Measurements from ENCODE around the gene NCLN.

The NCLN gene

DNA sequence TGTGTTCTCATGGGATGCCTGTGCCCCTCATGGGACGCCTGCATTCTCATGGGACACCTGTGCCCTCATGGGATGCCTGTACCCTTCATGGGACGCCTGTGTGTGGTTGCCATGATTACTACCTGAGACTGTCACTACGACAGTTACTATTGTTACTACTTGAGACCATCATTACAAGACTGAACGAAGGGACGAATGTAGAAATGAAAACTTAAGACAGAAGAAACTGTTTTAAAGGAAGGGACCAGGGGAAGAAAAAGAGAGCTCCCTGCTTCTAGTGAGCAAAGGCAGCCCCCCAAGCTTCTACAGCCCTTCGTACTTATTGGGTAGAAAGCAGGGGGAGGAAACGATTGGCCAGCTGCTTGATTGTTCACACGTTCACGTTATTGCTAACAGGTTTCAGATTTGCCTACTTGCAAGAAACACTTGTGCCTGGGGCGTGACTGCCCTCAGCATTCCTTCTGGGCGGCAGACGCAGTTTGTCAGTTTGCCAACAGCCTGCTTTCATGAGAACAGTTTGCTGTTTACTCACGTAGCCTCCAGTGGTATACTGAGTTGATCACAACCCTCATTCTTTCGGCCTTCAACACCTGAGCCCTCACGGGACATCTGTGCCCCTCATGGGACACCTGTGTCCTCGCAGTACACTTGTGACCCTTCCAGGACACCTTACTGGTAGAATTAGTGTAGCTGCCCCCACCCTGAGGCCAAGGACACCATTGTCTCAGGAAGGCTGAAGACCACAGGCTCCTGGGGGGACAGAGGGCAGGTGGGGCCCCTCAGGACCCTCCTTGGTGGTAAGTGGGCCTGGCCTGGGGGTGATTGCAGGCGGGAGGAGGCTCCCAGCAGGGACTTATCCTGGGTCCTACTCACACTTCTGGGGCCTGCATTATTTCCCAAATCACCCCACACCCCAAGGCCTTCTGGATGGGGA, 9.7 kb upstream of the NCLN start:
- Histone ChIP-seq H3K79me2 (ENCODE audit: insufficient read depth, low read depth) (no peaks in the 10 kb centered on the region), H3K36me3 (ENCODE audit: insufficient read depth) (no peaks in the 10 kb centered on the region), H3K9ac (no peak overlapping the region), H4K20me1 (ENCODE audit: insufficient read depth) (no peaks in the 10 kb centered on the region), H3K4me3 (IDR thresholded peaks at IDR 0.05; ENCODE audit: insufficient read depth, low read depth, low read length) (no peak overlapping the region), H3K4me1 (ENCODE audit: low read depth, poor library complexity, severe bottlenecking) (peaks cover 3% of the 10 kb centered on the region), H3K27me3 (ENCODE audit: insufficient read depth, low read depth) (peaks cover 6% of the 10 kb centered on the region; the same call in 1 of the 2 replicates), H2AFZ (ENCODE audit: low read depth) (no peak overlapping the region), H3K4me2 (no peak overlapping the region), H3K27ac (no peak overlapping the region)
- TF ChIP-seq, protein P1, sequence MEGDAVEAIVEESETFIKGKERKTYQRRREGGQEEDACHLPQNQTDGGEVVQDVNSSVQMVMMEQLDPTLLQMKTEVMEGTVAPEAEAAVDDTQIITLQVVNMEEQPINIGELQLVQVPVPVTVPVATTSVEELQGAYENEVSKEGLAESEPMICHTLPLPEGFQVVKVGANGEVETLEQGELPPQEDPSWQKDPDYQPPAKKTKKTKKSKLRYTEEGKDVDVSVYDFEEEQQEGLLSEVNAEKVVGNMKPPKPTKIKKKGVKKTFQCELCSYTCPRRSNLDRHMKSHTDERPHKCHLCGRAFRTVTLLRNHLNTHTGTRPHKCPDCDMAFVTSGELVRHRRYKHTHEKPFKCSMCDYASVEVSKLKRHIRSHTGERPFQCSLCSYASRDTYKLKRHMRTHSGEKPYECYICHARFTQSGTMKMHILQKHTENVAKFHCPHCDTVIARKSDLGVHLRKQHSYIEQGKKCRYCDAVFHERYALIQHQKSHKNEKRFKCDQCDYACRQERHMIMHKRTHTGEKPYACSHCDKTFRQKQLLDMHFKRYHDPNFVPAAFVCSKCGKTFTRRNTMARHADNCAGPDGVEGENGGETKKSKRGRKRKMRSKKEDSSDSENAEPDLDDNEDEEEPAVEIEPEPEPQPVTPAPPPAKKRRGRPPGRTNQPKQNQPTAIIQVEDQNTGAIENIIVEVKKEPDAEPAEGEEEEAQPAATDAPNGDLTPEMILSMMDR (conservative IDR thresholded peaks at IDR 0.05; ENCODE audit: low read depth, low read length), result no peak

DNA sequence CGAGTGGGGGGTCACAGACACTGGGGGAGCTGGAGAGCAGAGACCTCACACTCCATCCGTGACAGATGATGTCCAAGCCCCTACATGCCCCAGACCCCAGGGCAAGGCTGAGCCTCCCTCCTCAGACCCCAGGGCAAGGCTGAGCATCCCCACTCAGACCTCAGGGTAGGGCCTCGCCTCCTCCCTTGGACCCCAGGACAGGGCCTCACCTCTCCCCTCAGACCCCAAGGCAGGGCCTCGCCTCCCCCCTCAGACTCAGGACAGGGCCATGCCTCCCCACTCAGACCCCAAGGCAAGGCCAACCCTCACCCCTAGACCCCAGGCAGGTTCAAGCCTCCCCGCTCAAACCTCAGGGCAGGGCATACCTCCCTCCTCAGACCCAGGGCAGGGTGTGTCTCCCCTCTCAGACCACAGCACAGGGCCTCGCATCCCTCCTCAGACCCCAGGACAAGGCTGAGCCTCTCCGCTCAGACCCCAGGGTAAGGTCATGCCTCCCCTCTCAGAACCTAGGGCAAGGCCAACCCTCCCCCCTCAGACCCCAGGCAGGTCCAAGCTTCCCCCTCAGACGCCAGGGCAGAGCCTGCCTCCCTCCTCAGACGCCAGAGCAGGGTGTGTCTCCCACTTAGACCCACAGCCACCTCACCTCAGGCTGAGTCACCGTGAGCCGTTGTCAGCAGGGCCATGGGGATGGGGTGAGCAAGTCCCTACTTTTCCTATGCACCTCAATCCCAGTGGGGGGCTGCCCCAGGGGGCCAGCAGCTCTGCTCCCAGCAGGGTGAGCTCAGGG, 8.8 kb upstream of the NCLN start:
- Histone ChIP-seq H3K4me1 (ENCODE audit: low read depth, poor library complexity, severe bottlenecking) (peaks cover 3% of the 10 kb centered on the region), H3K36me3 (ENCODE audit: insufficient read depth) (no peaks in the 10 kb centered on the region), H2AFZ (ENCODE audit: low read depth) (no peak overlapping the region), H3K4me2 (no peak overlapping the region), H3K9ac (no peak overlapping the region), H3K27me3 (ENCODE audit: insufficient read depth, low read depth) (peaks cover 7% of the 10 kb centered on the region; the same call in 1 of the 2 replicates), H3K27ac (no peak overlapping the region), H4K20me1 (ENCODE audit: insufficient read depth) (no peaks in the 10 kb centered on the region), H3K79me2 (ENCODE audit: insufficient read depth, low read depth) (no peaks in the 10 kb centered on the region), H3K4me3 (IDR thresholded peaks at IDR 0.05; ENCODE audit: insufficient read depth, low read depth, low read length) (no peak overlapping the region)
- TF ChIP-seq, protein P1 (conservative IDR thresholded peaks at IDR 0.05; ENCODE audit: low read depth, low read length), result no peak

GRCh38 chr19:3178377-3178972, 7.3 kb upstream of the NCLN start, which contains the start of gene S1PR4:
Gene S1PR4 (plus strand): TSS chr19:3178769. CDS start chr19:3178793, 24 bp downstream.
- no peak within 1 kb of the TSS for H3K27ac ChIP-seq
- no peaks in the 10 kb centered on the region for H4K20me1 ChIP-seq (ENCODE audit: insufficient read depth)
- H3K4me2 ChIP-seq, result no peak within 1 kb of the TSS
- no peak within 1 kb of the TSS for H3K4me3 ChIP-seq (IDR thresholded peaks at IDR 0.05; ENCODE audit: insufficient read depth, low read depth, low read length)
- H2AFZ ChIP-seq (ENCODE audit: low read depth), result no peak within 1 kb of the TSS
- TF ChIP-seq, protein P1 (conservative IDR thresholded peaks at IDR 0.05; ENCODE audit: low read depth, low read length), result no peak
- no peaks in the 10 kb centered on the region for H3K79me2 ChIP-seq (ENCODE audit: insufficient read depth, low read depth)
- no peak within 1 kb of the TSS for H3K9ac ChIP-seq
- H3K36me3 ChIP-seq (ENCODE audit: insufficient read depth), result no peaks in the 10 kb centered on the region
- H3K4me1 ChIP-seq (ENCODE audit: low read depth, poor library complexity, severe bottlenecking), result peaks cover 3% of the 10 kb centered on the region
- H3K27me3 ChIP-seq (ENCODE audit: insufficient read depth, low read depth), result peaks cover 9% of the 10 kb centered on the region; the same call in 1 of the 2 replicates

- TF ChIP-seq, protein P1 (conservative IDR thresholded peaks at IDR 0.05; ENCODE audit: low read depth, low read length), result no peak
- H3K36me3 ChIP-seq (ENCODE audit: insufficient read depth), result no peaks in the 10 kb centered on the region
- no peak overlapping the region for H2AFZ ChIP-seq (ENCODE audit: low read depth)
- no peaks in the 10 kb centered on the region for H3K79me2 ChIP-seq (ENCODE audit: insufficient read depth, low read depth)
- peaks cover 3% of the 10 kb centered on the region for H3K4me1 ChIP-seq (ENCODE audit: low read depth, poor library complexity, severe bottlenecking)
- no peaks in the 10 kb centered on the region for H4K20me1 ChIP-seq (ENCODE audit: insufficient read depth)
- no peak overlapping the region for H3K27ac ChIP-seq
- H3K27me3 ChIP-seq (ENCODE audit: insufficient read depth, low read depth), result peaks cover 9% of the 10 kb centered on the region; the same call in 1 of the 2 replicates
- H3K9ac ChIP-seq, result no peak overlapping the region
- no peak overlapping the region for H3K4me2 ChIP-seq
- H3K4me3 ChIP-seq (IDR thresholded peaks at IDR 0.05; ENCODE audit: insufficient read depth, low read depth, low read length), result no peak overlapping the region
Measured at GRCh38 chr19:3178973-3179738, 6.6 kb upstream of the NCLN start.
